SU-DHL-6 (cell line): ENCODE results near the gene FOLR3.

Experiments
- EZH2phosphoT487 ChIP-seq: fragments of 200-600 bp; sonication (generic), shearing (Covaris generic); conservative IDR thresholded peaks from 2 replicates; pipeline ENCODE4 v1.6.1; 2018; ENCODE audit warnings: mild to moderate bottlenecking, antibody characterized with exemption, low read length, moderate library complexity, mixed read lengths
- TF ChIP-seq, protein P1 (sequence below): fragments of 200-600 bp; sonication (generic); IDR thresholded peaks from one replicate; pipeline ENCODE4 v1.5.1; 2017; ENCODE audit warnings: antibody characterized with exemption, mild to moderate bottlenecking, low read length, moderate library complexity; ENCODE audit not compliant: insufficient read depth, poor library complexity, severe bottlenecking

DNA sequence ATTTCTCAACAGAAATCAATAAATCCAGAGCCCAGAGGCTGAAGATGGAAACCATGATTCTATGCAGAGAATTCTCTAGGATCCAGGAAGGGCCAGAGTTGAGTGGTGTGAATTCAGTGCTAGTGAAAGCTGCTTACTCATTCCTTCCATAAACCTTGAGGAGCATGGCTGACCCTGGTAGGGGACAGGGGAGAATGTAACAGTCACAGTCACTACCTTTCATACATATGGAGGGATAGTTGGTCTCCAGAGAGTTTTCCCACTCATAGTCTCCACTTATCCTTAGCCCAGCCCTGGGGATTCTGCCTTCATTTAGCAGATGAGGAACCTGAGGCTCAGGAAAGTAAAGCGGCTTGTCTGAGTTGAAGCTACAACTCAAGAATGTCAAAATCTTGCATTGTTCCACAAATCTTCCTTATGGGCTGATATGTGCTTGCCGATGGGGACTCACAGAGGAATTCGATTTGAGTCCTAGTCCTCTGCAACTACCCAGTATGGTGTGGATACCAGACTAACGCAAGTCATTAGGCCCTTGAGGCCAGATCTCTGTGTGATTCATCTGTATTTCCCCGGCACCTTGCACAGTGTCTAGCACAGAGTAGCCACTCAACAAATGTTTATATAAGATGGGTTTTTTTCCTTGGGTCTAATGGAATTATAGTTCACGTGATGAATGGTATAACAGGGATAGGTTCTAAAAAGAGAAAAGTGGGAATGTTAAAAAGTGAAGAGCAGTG lies 19.3 kb upstream of the FOLR3 start:
- TF ChIP-seq, protein P1, sequence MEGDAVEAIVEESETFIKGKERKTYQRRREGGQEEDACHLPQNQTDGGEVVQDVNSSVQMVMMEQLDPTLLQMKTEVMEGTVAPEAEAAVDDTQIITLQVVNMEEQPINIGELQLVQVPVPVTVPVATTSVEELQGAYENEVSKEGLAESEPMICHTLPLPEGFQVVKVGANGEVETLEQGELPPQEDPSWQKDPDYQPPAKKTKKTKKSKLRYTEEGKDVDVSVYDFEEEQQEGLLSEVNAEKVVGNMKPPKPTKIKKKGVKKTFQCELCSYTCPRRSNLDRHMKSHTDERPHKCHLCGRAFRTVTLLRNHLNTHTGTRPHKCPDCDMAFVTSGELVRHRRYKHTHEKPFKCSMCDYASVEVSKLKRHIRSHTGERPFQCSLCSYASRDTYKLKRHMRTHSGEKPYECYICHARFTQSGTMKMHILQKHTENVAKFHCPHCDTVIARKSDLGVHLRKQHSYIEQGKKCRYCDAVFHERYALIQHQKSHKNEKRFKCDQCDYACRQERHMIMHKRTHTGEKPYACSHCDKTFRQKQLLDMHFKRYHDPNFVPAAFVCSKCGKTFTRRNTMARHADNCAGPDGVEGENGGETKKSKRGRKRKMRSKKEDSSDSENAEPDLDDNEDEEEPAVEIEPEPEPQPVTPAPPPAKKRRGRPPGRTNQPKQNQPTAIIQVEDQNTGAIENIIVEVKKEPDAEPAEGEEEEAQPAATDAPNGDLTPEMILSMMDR, result no peak
- TF ChIP-seq EZH2phosphoT487, result no peak
